ENCODE data around the gene LSMEM2.
"Not testable (repeated sequence)": the region's sequence is repeated elsewhere in the genome, so short reads cannot be mapped to it uniquely, and the experiment has no call there.

Gene LSMEM2

DNA sequence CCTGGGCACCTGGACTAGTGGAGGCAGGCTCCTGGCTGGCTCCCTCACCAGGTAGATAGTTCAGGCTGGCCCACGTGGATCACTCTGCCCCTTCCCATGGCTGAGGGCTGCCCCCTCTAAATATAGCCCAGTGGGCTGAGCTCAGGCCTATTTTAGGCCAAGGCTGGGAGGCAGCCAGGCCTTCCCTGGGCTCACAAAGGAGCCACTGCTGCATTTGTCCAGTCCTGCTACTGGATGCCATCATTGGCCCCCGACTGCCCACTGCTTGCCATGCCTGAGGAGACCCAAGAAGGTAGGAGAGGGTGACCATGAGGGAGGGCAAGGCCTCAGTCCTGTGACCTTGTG lies at the start of gene LSMEM2:
Gene LSMEM2 (plus strand): TSS at position 208 of the 345 bp plus-strand sequence. CDS start 27 bp downstream, at position 235.
- no peak for DNase-seq

DNA sequence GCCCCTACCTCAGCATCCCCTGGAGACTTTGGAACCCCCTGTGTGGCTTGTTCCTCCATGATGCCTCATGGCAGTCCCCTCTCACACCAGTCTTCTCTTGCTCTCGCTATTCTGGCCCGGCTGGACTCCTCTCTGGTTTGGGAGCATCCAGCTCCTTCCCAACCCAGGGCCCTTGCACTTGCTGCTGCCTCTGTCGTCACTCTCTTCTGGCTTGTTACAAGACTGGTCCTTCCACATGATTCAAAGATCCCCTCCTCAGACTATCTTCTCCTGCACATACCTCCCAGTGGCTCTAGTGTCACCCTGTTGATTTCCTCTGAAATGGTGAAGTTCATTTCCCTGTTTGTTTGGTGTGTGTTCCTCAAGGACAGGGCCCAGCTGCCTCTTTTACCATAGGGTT lies 49.4 kb upstream of the LSMEM2 start:
- DNase-seq = no peak

DNA sequence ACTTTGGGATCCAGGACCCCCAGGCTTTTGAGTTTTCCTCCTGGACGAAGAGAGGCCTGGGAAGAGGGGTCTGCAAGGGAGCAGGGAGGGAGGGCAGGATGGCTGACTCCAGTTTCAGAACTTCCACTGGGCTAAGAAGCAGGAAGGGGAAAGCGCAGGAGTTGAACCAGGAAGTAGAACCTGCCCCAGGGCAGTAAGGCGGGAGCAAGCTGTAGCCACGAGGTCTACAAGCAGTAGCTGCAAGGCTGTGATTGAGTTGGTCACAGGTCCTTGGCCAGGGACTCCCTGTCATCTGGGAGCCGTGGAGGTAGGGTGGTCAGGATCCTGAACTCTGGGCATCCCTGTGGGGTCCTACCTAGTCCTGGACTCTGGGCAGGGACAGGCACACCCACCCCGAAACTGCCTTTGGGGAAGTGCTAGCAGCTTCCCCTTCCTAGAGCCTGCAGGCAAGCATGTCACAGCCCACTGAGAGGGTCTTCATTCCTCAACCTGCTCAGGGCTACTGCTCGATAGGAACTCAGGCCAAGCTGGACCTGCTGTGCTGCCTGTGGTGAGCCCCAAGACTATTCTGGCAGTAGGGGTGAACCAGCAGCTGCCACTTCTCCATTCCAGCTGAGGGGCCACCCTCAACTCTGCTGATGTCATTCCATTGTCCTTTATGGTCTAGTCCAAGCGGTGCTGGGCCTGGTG lies 48.6 kb upstream of the LSMEM2 start:
- no peak for DNase-seq

DNA sequence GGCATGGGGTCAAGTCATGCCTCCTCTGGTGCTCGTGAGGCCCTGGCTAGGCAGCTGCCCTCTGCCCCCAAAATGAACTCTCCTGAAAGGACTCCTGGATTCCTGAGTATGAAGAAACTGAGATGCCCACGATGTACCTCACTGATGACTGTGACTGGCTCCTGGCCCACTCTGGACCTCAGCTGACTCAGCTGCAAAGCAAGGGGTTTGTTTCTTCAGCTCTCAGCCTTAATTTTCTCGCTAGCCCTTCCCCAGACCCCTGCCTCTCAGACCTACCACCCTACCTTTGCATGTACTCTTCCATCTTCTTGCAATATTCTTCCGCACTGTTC lies 48.1 kb upstream of the LSMEM2 start:
- no peak for DNase-seq

DNA sequence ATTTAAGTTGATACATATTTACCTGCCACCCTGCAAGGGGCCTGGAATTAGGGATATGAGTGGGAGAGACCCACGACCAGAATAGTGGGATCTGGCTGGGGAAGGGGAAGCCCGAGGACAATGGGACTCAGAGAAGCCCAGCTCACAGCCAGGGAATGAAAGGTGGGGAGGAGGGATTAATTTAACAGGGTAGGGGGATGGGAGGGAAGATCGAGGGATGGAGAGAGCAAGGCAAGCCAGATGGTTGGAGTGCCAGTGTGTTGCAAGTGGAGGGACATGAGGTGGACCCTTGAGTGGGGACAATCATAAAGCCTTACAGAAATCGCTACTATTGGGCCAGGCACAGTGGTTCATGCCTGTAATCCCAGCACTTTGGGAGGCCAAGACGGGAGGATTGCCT lies 47.3 kb upstream of the LSMEM2 start:
- DNase-seq = no peak

DNA sequence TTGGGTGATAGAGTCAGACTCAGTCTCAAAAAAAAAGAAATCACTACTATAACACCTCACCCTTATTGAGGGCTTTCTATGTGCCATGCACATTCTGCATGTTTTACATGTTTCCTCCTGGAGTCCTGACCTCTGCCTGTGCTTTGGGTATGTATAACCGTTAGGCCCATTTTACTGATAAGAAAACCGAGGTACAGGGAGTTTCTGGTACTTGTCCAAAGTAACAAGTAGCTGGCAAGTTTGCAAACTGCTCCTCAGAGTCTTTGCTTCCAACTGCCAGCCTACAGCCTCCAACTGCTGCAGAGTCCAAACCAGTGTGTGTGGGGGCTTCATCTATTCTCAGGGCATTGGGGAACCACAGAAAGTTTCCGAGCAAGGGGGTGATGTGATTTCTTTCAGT lies 46.6 kb upstream of the LSMEM2 start:
- DNase-seq = no peak

DNA sequence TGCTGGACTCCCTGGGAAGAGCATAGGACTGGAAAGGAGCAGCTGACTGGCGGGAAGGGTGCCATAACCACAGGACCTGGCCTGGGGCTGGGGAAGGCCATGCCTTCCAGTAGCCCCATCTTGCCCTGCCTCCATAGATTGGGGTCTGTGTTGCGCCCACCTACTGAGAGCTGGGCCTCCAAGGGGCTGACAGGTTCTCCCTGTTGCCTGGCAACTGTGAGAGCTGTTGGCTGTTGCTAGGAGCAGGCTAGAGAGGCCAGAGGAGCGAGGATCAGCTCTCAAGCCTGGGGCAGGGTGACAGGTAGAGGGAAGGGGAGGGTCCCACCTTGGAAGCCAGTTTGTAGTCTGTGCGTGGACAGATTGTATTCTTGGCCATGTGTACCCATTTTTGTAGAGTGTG lies 45.7 kb upstream of the LSMEM2 start:
- no peak for DNase-seq

DNA sequence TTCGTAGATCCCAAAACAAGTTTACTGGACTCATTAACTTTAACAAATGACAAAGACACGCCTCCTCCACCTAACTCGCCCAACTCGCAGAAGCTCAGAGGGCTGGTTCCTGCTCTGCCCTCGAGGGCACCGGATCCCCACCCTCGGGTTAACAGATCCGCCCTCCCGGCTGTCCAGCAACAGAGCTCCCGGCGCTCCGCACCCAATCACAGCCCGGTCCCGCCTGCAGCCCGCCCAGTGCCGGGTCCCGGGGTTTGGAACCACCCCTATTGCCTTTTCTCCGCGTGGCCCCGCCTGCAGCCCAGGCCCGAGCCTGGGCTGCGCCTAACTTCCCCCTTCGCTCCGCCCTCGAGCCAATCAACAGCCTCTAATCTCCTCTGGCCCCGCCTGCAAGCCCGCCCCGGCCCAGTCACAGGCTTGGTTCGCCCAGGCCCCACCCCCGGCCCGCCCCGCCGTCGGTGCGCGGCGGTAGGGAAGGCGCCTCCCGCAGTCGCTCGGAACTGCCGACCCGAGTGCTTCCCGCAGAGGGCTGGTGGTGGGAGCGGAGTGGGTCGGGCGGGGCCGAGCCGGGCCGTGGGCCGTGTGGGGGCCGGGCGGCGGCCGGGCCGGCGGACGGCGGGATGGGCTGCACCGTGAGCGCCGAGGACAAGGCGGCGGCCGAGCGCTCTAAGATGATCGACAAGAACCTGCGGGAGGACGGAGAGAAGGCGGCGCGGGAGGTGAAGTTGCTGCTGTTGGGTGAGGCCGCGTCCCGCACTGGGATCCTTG lies 43.0 kb upstream of the LSMEM2 start, which contains the start of gene GNAI2:
Gene GNAI2 (plus strand): TSS at position 489 of the 768 bp plus-strand sequence. CDS start 132 bp downstream, at position 621.
- peak; percentile 99 for DNase-seq

DNA sequence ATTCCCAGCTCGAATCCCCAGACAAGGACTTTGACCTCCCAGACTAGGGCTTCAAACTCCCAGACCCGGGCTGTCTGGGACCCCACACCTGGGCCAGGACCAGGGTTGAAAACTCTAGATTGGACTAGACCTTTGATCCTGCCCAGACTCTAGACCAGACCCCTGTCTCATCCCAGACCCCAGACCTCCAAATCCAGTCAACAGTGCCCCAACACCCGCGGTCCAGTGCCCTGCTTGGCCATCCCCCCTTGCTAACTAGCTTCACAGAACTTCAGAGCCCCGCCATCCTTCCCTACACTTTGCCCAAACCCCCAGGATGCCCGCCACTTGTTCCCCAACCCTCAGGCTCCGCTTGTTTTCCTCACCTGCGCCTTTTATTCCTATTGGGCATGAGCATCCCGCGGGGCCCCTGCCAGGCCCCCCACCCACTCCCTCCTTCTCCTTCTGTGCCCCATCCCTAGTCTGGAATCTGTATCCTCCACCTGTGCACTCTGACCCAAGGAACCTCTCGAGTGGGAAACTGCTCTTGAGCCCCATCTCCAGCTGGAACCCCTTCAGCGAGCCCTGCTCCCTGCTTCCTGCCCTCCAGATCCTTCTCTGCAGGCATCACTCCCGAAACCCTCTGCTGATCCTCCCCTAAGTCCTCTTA lies 42.3 kb upstream of the LSMEM2 start:
- DNase-seq = no peak

DNA sequence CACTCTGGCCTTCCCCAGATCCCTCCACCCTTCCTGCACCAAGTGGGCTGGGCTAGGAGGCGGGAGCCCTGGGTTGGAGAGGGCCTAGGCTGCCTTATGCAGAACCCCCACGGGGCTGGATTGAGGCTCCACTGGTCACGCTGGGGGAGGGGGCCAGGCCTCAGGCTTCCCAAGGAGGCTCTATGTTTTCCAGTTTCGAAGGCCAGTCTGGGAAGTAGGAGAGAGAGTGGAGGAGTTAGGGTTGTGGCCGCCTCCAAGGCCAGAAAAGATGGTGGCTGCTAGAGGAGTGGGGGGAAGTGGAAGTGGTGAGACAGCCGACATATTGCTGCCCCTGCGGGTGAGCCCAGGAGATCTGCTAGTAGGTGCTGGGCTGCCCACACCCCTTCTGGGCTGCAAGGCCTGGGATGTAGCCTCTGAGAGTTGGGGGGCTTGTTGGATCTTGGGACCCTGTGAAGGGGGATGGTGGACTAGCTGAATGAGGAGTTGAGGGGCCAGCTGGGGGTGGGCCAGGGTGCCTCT lies 41.7 kb upstream of the LSMEM2 start:
- DNase-seq = no peak

DNA sequence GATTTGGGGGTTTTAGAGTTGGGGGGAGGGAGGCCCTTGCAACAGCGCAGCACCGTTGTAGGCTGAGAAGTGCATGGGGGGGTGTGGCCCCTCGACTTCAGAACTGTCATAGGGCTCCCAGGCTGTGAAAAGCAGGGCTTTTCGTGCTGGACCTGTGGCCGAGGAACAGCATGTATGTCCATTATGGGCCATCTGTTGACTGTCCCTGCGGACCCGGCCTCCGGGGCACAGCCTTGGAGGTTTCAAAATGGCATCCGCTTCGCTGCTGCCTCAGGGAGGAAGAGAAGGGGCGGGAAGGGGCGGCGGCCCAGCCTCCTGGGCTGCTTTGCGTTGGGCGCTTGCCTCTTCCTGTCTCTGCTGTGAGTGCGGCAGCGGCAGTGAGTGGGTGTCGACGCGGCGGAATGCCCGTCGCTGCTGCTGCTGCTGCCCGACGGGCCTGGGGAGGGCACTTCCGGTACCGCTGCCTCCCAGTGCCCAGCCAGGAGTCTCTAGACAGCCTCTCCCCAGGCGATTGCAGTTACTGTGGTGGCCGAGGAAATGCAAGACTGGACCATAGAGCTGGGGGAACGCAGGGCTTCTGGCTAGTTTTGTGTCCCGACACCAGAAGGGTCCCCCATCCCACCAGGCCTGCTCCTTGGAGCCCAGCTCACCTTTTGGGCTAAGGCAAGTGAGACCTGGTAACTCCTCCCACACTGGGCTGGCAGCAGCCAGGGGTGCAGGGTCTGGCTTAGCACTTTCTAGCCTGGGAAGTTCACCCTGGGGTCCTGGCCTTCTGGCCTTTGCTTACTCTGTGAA lies 40.9 kb upstream of the LSMEM2 start:
- peak; percentile 87 for DNase-seq

DNA sequence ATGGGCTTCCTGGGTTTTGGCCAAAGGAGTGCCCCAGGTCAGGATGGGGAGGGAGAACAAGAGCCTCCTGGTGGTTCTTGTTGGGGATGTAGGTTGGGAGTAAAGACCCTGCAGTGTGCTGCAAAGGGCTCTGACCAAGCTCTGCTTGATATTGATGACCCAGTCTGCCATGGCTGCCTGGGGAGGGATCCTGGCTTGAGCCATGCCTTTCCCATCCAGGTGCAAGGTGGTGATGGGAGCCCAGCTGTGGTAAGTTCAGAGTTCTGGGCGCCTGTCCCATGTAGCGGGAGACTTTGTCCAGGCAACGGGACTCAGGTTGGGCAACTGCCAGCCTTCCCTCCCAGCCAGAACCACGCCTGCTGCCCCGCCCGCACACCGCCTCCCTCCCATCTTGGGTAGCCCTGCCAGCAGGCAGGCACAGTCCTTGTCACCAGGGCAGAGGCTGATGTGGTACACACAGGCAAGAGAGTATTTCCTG lies 40.3 kb upstream of the LSMEM2 start:
- DNase-seq = no peak

DNA sequence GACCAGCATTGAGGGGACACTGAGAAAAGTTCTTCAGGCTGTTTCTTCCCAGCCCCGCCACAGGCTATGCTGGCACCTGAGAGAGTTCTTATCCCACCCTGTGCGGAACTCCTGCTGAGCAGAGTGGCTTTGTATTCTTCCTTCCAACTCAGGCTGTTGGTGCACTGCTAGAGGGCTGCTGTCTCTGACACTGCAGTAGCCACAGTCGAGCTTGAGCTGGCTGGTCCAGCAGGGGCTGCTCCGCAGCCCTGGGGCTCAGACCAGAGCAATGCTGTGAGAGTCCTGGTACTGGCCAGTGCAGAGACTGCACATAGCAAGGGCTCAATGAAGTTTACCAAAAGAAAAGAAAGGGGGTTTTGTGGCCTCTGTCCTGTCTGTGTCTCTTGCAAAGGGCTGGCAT lies 39.2 kb upstream of the LSMEM2 start:
- DNase-seq = no peak

DNA sequence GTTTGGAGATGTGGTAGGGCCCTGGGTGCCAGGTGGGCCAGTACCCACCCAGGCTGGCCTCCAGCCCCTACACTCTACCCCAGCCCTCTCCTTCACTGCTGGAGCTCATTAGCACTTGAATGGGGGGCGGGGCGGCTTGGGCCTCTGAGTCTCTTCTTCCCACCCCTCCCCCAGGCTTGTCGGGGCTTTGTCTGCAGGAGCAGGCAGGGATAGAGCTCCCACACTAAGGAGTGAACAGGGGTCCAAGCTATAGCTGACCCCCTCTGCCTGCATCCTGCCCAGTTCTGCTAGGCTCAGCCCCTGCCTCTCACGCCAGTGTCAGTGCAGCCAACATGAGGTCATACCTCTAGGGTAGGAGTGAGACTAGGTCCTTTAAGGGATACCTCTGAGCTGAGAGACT lies 37.7 kb upstream of the LSMEM2 start:
- no peak for DNase-seq

DNA sequence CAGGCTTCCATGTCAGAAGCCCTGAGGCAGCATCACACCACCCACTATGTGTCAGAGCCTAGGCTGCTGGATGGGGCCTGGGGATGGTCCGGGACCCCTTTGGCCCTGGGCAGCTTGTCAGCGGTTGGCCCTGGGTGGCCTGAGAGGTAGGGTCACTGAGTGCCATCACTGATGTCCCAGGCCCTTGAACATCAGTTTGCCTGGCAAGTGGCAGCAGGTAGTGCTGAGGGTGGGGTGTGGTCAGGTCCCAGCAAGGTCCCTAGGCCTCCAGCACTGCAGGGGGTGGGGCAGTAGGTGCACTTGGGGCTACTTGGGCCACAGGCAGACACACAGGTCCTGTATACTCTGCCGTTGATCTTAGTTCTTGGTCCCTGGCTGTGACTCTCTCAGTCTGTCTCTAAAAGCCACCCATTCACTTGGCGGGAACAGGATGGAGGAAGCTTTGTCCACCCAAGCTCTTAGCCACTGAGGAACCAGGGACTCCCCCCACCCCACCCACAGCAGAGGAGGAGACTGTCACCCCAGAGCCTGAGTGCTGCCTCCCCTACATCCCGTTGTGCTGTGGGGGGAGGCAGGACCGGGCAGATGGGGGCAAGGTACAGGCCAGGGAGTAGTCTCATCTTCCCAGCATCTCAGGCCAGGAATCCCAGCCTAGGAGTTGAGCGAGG lies 37.0 kb upstream of the LSMEM2 start:
- DNase-seq = no peak

DNA sequence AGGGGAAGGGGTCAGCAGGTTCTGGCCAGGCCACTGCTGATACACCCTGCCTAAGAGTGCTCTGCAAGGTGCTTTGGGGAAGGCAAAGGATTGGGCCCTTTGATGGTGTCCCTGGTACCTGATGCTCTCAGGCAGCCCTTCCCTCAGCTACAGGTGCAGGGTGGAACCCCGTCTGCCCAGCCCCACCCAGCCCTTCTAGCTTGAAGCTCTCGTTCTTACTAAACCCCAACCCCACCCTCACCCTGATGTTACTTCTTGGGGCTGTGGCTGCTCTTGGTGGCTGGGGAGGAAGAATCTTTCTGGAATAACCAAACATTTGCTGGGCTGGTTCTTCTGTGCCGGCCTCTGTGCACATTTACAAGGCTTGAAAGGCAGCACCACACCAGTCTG lies 36.5 kb upstream of the LSMEM2 start:
- DNase-seq = no peak

DNA sequence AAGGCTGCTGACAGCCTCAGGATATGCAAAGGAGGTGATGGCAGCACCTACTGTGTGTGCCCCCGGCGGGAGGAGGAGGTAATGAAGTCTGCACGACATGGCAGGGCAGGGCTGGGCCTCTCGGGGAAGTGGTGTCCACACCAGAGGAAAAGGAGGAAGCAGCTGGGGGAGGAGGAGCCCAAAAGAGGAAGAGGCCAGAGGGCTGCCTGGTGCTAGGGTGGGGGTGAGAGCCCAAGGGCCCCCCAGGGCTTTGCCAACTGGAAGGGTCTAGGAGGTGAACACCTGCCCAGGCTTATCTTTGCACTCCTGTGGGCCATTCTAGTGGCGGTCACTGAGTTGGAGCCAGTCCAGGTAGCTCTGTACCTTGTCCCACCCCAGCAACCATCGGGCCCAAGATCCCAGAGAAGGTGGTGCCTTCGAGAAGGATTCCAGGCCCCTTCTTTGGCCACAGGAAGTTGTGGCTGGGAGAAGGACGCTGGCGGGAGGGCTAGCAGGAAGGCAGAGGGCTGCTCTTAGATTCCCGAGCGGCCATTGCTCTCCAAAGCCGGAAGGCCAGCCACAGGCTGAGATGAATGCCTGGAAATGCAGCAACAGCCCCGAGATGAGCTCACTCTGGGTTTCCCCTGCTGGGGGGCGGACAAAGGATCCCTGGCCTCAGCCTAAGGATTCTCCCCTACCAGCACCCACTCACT lies 35.9 kb upstream of the LSMEM2 start:
- DNase-seq = peak; percentile 45

DNA sequence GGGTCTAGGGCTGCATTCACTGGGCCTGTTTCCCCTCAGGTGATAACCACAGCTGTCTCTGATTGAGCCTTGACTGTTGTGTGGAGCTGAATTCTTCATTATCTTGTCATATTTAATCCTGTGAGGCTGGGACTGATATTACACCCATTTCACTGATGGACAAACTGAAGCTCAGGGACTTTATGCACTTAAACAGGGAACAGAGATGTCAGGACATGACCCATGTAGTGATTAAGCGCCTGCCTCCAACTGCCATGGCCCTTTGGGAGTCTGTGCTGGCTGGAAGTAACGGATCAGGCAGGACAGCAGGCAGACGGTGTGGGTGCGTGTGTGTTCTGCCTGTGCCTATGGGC lies 35.4 kb upstream of the LSMEM2 start:
- no peak for DNase-seq

DNA sequence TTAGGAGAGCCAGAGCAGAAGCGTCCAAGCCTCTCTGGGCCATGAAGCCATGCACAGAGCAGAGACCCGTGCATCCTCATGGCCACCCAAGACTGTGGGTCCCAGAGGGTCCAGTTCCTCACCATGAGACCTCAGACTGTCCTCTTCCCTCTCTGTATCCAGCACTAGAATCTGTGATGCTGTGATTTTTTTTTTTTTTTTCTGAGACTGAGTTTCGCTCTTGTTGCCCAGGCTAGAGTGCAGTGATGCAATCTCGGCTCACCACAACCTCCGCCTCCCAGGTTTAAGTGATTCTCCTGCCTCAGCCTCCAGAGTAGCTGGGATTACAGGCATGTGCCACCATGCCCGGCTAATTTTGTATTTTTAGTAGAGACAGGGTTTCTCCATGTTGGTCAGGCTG lies 34.1 kb upstream of the LSMEM2 start:
- DNase-seq = not testable (repeated sequence)

DNA sequence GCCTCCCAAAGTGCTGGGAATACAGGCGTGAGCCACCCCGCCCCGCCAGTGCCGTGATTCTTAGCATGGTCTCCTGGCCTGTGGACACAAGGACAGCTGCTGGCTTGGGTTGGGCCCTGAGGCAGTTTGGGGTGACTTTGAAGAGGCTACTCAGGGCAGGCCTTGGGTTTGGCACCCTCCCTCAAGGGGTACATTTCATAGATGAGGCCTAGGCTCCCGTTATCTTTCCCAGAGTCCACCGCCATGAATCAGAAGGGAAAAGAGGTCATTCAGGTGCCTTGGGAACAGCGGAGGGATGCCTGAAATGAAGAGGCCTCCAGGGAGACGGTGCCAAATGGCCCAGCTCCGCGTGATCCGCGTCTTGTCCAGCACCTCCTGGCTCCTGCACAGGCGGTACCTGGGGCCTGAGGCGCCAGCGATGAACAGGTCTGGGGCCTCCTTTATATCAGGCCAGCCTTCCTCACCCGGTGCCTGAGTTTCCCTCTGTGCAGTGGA lies 33.6 kb upstream of the LSMEM2 start:
- DNase-seq = no peak

DNA sequence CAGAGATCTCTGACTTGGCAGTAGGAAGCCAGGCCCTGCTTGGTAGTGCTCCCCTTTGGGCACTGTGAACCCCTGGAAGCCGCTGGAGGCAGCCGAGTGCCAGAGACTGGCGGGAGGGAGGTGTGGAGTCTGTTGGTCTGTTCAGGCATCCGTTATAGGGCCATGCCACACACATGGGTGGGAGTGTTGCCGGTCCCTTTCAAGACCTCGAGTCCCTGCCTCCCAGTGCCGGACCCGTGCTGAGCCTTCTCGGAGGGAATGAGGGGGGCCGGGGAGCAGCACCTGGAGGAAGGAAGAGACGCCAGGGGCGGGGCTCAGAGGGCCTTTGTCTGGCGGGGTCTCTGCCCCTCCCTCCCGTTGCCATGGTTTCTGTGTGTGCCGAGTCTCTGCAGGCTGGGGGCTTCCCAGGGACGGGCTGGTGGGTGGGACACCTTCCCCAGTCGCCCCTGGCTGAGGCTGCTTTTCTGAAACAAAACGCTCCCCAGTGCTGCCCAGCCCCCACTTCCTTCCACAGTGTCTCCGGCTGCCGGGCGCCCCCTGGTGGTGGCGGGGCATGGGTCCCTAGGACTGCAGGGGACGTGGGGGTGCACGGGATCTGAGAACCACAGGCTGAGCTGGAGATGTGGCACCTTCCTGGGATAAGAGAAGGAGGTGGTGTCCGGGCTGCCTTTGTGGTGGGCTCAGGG lies 32.9 kb upstream of the LSMEM2 start:
- peak; percentile 98 for DNase-seq

All from stimulated activated CD4-positive, alpha-beta T cell treated with anti-CD3 and anti-CD28 coated beads, Interleukin-4, amount 100 ng/mL, for 1 hour (primary cell).